GM12864 (cell line): ENCODE results near the gene MAST2.
"Not testable (repeated sequence)": the region's sequence is repeated elsewhere in the genome, so short reads cannot be mapped to it uniquely, and the experiment has no call there.

Experiments
- DNase-seq: peaks from one replicate; pipeline ENCODE4 v3.0.0-alpha.2; 2011; ENCODE audit warnings: low read depth
- H3K4me3 ChIP-seq: 2 replicates; pipeline ENCODE4 v1.5.1; 2011; ENCODE audit warnings: mild to moderate bottlenecking, low read depth, low read length, control low read depth
- TF ChIP-seq, protein P1 (sequence below): IDR thresholded peaks from 2 replicates; pipeline ENCODE4 v1.5.1; 2011; ENCODE audit warnings: low read depth, mild to moderate bottlenecking, moderate library complexity, low read length, control low read depth, inconsistent platforms; ENCODE audit errors: missing control alignments

MAST2 gene

DNA sequence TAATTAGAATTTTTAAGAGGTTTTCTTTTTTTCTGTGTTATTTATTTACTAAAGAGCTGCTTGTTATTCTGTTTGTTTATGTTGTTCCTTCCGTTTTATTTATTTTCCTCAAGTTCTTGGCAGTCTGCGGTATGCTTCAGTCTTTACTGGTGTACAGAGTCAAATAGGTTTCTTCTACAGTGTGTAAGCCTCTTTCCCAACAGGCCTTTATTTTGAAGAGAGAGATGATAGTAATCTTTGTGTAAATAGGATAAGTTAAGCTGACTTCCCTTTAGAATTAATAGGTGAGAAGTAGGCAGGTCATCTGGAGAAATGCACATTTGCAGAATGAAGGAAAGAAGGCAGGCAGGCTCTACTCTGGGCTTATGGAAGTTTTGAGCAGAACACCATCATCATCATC, 23.8 kb downstream of the MAST2 start:
- DNase-seq: no peak
- TF ChIP-seq, protein P1, sequence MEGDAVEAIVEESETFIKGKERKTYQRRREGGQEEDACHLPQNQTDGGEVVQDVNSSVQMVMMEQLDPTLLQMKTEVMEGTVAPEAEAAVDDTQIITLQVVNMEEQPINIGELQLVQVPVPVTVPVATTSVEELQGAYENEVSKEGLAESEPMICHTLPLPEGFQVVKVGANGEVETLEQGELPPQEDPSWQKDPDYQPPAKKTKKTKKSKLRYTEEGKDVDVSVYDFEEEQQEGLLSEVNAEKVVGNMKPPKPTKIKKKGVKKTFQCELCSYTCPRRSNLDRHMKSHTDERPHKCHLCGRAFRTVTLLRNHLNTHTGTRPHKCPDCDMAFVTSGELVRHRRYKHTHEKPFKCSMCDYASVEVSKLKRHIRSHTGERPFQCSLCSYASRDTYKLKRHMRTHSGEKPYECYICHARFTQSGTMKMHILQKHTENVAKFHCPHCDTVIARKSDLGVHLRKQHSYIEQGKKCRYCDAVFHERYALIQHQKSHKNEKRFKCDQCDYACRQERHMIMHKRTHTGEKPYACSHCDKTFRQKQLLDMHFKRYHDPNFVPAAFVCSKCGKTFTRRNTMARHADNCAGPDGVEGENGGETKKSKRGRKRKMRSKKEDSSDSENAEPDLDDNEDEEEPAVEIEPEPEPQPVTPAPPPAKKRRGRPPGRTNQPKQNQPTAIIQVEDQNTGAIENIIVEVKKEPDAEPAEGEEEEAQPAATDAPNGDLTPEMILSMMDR: no peak
- no peak overlapping the region for H3K4me3 ChIP-seq

DNA sequence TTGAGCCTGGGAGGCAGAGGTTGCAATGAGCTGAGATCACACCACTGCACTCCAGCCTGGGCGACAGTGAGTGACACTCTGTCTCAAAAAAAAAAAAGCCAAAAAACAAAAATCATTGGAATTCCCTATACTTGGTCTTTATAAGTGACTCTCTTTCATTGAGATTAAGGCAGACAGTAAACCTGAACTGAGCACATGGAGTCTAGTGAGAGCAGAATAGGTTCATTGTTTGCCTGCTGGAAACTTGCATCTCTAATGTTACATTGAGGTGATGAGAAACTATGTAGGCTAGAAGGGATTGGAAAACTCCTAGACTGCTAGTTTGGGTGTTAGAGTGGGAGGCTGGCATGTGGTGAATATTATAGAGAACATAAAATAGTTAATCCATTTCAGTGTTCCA, 25.4 kb downstream of the MAST2 start:
- TF ChIP-seq, protein P1: no peak
- no peak overlapping the region for H3K4me3 ChIP-seq
- DNase-seq: no peak

DNA sequence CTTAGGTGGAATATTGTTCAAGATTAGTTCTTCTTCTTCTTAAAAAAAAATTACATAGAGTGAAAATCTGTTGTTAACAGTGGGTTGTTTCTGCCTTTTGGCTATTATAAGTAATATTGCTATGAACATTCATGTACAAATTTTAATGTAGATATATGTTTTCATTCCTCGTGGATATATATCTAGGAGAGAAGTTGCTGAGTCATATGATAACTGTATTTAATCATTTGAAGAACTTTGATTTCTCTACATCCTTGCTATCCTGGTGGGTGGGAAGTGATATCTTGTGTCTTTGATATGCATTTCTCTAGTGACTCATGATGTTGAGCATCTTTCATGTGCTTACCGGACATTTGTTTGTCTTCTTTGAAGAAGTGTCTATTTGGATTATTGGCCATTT, 29.9 kb downstream of the MAST2 start:
- no peak overlapping the region for H3K4me3 ChIP-seq
- DNase-seq: no peak
- TF ChIP-seq, protein P1: no peak

DNA sequence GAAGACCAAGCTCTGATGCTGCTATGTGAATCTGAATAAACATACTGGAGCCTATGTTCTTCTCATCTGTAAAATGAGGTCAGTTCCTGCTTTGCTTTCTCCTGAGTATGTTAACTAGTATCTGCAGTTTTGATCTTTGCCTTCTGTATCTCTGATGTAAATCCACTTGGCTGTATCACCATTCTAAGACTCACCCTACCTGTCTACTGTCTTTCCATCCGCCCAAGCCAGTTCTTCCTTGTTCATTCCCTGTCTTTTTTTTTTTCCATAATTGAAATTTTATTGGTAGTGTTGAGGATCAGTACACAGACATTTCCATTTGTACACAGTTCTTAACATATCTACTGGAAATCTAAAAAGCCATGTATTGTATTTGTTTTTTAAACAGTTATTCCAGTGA, 31.3 kb downstream of the MAST2 start:
- TF ChIP-seq, protein P1: no peak
- no peak for DNase-seq
- no peak overlapping the region for H3K4me3 ChIP-seq

DNA sequence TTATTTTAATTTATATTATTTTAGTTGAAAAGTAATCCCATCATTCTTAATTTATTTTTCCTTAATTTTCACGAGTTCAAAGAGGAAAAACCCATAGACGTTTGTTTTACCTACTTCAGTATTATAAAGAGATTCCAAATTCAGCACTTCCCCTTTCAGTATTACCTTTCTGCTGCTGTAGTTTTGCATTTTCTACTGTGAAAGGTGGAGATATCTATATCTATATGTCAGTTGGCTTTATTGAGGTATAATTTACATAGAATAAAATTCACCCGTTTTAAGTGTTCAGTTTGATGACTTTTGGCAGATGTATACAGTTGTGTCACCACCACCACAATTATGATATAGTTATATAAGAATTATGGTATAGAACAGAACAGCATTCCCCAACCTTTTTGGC, 33.0 kb downstream of the MAST2 start:
- no peak for DNase-seq
- TF ChIP-seq, protein P1: no peak

DNA sequence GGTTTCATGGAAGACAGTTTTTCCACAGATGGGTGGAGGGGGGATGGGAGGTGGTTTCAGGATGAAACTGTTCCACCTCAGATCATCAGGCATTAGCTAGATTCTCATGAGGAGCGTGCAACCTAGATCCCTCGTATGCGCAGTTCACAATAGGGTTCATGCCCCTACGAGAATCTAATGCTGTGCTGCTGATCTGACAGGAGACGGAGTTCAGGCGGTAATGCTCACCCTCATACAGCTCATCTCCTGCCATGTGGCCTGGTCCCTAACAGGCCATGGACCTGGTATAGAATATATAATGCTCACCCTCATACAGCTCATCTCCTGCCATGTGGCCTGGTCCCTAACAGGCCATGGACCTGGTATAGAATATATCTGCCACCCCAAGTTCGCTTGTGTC, 33.4 kb downstream of the MAST2 start:
- DNase-seq, H3K4me3 ChIP-seq: not testable (repeated sequence)

More for the DNA sequence above, 33.0 kb downstream of the MAST2 start:
- no peak overlapping the region; the same call in 1 of the 2 replicates for H3K4me3 ChIP-seq

DNA sequence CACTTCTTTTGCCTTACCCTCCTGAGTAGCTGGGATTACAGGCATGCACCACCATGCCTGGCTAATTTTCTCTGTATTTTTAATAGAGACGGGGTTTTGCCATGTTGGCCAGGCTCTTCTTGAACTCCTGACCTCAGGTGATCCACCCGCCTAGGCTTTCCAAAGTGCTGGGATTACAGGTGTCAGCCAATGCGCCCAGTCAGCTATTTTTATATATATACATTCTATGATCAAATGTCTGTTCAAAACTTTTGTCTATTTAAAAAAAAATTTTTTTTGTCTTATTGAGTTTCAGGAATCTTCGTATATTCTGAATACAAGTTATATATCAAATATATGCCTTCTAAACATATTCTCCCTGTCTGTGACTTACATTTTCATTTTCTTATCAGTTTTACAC, 34.9 kb downstream of the MAST2 start:
- H3K4me3 ChIP-seq, DNase-seq: not testable (repeated sequence)

DNA sequence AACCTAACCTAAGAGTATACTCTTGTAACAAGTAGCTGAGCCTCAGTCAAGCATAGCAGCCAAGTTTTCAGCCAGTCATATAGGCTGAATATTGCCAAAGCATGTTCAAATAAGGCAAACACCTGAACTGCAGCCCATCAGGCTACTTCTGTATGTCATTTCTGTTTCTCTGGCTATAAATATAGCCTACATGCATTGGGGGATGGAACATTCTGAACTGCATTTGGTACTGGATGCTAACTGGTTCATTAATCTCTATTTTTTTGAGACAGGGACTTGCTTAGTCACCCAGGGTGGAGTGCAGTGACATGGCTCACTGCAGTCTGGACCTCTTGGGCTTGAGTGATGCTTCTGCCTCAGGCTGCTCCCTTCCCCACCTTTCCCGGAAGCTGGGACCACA, 37.3 kb downstream of the MAST2 start:
- peak; percentile 57 for DNase-seq
- no peak overlapping the region for H3K4me3 ChIP-seq
- TF ChIP-seq, protein P1: no peak
